ENCODE results near the gene BATF.

Gene BATF

DNA sequence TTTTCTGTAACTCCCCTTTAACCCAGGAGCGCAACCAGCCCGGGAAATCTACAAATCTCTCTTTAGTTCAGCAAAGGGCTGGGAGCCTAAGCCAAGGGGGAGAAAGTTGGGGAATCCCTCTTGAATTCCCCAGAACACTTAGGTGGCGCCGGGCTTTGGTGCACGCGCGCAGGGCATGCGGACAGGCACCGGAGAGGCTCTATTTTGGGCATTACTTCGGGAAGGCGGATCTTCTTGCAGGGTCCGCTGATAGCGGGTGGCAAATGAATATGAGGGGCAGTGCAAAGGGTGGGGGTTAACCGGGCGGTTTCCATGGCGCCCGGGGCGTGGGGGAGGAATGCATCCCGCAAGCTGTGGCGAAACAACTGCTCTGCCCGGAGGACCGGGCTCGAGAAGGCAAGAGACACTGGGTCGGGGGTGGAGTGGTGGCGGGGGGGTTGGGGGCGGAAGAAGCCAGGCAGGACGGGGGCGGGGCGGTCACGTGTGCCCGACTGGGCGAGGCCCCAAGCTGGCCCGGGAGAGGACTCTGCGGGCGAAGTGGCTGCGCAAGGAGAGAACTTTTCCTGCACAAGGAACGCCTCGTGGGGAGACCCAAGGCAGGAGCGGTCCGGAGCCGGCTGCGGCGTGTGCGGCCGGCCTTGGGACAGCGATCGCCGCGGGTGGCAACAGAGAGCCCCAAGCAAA lies 56.0 kb downstream of the BATF start, which contains the start of gene FLVCR2:
FLVCR2 (plus strand) TSS at position 519 of the 684 bp plus-strand sequence. CDS start 353 bp downstream, outside the sequence.
- TF ChIP-seq, protein P1, sequence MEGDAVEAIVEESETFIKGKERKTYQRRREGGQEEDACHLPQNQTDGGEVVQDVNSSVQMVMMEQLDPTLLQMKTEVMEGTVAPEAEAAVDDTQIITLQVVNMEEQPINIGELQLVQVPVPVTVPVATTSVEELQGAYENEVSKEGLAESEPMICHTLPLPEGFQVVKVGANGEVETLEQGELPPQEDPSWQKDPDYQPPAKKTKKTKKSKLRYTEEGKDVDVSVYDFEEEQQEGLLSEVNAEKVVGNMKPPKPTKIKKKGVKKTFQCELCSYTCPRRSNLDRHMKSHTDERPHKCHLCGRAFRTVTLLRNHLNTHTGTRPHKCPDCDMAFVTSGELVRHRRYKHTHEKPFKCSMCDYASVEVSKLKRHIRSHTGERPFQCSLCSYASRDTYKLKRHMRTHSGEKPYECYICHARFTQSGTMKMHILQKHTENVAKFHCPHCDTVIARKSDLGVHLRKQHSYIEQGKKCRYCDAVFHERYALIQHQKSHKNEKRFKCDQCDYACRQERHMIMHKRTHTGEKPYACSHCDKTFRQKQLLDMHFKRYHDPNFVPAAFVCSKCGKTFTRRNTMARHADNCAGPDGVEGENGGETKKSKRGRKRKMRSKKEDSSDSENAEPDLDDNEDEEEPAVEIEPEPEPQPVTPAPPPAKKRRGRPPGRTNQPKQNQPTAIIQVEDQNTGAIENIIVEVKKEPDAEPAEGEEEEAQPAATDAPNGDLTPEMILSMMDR (IDR thresholded peaks at IDR 0.05; ENCODE audit: borderline replicate concordance, control extremely low read depth, extremely low read depth, insufficient read depth, missing control alignments) = no peak
- in situ Hi-C loops (cut with MboI; ENCODE audit: low sequenced_read_pairs, unreplicated experiment) = loop anchor here (5.0 kb wide), 1 partner anchor 74 kb away; no protein-coding TSS in a partner anchor
- peak; percentile 86 for DNase-seq (ENCODE audit: low spot score)

GRCh38 chr14:75578786-75579337 lies 56.6 kb downstream of the BATF start:
- no peak for DNase-seq (ENCODE audit: low spot score)
- in situ Hi-C loops (cut with MboI; ENCODE audit: low sequenced_read_pairs, unreplicated experiment) = loop anchor here (5.0 kb wide), 1 partner anchor 73 kb away; no protein-coding TSS in a partner anchor

GRCh38 chr14:75579338-75579864 lies 57.1 kb downstream of the BATF start:
- in situ Hi-C loops (cut with MboI; ENCODE audit: low sequenced_read_pairs, unreplicated experiment) = loop anchor here (5.0 kb wide), 1 partner anchor 73 kb away; no protein-coding TSS in a partner anchor
- no peak for DNase-seq (ENCODE audit: low spot score)
- TF ChIP-seq, protein P1 (IDR thresholded peaks at IDR 0.05; ENCODE audit: borderline replicate concordance, control extremely low read depth, extremely low read depth, insufficient read depth, missing control alignments) = no peak

More at GRCh38 chr14:75578786-75579337, 56.6 kb downstream of the BATF start:
- TF ChIP-seq, protein P1 (IDR thresholded peaks at IDR 0.05; ENCODE audit: borderline replicate concordance, control extremely low read depth, extremely low read depth, insufficient read depth, missing control alignments) = no peak

DNA sequence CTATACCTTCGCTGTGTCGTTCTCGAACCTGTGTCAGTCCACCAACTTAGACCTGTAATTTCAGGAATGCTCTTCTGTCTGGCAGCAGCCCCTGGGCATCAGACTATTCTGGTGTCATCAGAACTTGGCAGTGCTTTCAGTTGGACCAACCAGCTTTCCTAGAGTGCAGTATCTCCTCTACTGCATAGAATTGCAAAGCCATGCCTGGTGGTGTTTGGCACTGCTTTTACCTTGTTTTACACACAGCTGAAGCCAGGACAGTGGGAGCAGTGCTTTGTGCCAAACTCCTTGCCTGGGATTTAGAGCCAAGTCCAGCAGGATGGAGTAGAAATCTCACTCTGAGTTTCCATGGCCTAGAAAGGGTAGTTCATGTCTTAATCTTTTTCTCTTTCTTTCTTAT lies 57.6 kb downstream of the BATF start:
- in situ Hi-C loops (cut with MboI; ENCODE audit: low sequenced_read_pairs, unreplicated experiment) = loop anchor here (5.0 to 10.0 kb wide), 2 partner anchors 55 to 72 kb away; no protein-coding TSS in a partner anchor
- DNase-seq (ENCODE audit: low spot score) = no peak
- TF ChIP-seq, protein P1 (IDR thresholded peaks at IDR 0.05; ENCODE audit: borderline replicate concordance, control extremely low read depth, extremely low read depth, insufficient read depth, missing control alignments) = no peak

DNA sequence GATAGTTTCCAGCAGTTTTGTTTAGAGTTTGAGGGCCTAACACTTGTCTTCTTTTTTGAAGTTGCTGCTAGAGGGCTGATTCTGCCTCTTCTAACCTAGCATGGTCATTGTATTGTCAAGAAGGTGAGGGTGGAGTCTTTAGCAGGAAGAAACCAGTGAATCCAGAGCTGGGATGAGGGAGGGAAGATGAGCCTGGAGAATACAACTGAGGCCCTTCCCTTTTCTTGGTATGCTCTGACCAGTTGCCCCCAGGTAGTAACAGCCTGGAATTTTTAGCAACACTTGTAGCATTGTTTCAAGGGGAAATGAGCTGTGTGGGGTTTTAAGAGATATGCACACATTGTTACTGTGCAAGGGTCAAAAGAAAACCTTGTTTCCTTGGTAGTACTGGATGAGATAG lies 65.1 kb downstream of the BATF start:
- in situ Hi-C loops (cut with MboI; ENCODE audit: low sequenced_read_pairs, unreplicated experiment) = loop anchor here (10.0 kb wide), 1 partner anchor 47 kb away; no protein-coding TSS in a partner anchor
- no peak for DNase-seq (ENCODE audit: low spot score)
- TF ChIP-seq, protein P1 (IDR thresholded peaks at IDR 0.05; ENCODE audit: borderline replicate concordance, control extremely low read depth, extremely low read depth, insufficient read depth, missing control alignments) = no peak

DNA sequence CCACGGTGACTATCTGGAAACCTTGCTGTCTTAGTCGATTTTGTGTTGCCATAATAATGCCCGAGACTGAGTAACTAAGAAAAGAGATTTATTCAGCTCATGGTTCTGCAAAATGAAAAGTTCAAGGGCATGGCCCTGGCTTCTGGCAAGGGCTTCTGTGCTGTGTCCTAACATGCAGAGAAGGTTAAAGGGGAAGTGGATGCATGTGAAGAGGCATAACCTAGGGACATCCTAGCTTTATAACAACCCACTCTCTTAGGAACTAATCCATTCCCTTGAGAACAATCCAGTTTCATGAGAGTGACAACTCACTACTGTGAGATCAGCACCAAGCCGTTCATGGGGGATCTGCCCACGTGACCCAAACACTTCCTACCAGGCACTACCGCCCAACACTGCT lies 67.7 kb downstream of the BATF start:
- DNase-seq (ENCODE audit: low spot score) = no peak
- TF ChIP-seq, protein P1 (IDR thresholded peaks at IDR 0.05; ENCODE audit: borderline replicate concordance, control extremely low read depth, extremely low read depth, insufficient read depth, missing control alignments) = no peak
- in situ Hi-C loops (cut with MboI; ENCODE audit: low sequenced_read_pairs, unreplicated experiment) = loop anchor here (10.0 kb wide), 1 partner anchor 45 kb away; no protein-coding TSS in a partner anchor

Measured in GM13976 (cell line).